ENCODE measurements around the gene CHAT.

DNA sequence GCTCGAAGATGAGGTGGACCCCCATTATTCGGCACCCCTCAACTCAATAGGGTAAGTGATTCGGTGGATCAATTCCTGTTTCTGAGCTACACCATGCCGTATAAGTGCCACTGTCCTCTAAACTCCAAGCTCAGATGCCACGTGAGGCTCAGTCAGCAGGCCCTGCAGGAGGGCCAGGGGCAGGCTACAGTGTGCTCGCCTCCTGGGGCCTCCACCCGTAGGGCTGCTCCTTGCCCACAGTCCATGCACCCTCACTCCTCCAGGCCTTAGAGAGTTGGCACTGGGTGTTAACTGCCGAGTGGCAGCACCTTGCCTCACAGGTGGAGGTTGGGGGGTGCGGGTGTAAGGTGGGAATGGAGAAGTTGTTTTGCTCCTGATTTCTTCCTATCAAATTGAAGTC lies 77.8 kb downstream of the CHAT start:
- TF ChIP-seq, protein P1, sequence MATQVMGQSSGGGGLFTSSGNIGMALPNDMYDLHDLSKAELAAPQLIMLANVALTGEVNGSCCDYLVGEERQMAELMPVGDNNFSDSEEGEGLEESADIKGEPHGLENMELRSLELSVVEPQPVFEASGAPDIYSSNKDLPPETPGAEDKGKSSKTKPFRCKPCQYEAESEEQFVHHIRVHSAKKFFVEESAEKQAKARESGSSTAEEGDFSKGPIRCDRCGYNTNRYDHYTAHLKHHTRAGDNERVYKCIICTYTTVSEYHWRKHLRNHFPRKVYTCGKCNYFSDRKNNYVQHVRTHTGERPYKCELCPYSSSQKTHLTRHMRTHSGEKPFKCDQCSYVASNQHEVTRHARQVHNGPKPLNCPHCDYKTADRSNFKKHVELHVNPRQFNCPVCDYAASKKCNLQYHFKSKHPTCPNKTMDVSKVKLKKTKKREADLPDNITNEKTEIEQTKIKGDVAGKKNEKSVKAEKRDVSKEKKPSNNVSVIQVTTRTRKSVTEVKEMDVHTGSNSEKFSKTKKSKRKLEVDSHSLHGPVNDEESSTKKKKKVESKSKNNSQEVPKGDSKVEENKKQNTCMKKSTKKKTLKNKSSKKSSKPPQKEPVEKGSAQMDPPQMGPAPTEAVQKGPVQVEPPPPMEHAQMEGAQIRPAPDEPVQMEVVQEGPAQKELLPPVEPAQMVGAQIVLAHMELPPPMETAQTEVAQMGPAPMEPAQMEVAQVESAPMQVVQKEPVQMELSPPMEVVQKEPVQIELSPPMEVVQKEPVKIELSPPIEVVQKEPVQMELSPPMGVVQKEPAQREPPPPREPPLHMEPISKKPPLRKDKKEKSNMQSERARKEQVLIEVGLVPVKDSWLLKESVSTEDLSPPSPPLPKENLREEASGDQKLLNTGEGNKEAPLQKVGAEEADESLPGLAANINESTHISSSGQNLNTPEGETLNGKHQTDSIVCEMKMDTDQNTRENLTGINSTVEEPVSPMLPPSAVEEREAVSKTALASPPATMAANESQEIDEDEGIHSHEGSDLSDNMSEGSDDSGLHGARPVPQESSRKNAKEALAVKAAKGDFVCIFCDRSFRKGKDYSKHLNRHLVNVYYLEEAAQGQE (IDR thresholded peaks at IDR 0.05; ENCODE audit: borderline replicate concordance in 1 of 2, low read depth in 1 of 2, low read length in 2 of 2), result no peak
- TF ChIP-seq SYNCRIP (IDR thresholded peaks at IDR 0.05; ENCODE audit: insufficient read depth, low read depth, low read length) (no peak), DNMT3B (CRISPR knock-in tag; conservative IDR thresholded peaks at IDR 0.05) (no peak)

Measured in HepG2 (cell line).